SK-N-SH (cell line): ENCODE measurements around the gene FASTK. TPM values are rescaled to one million over a fixed set of nuclear protein-coding genes. Genes with fewer than 3 reads are reported as not detected.

Experiments used
- CTCF ChIA-PET: fragments of 300-600, 350-600 bp; formaldehyde crosslinking; extraction: SDS; loops from one replicate; lab custom pipeline; 2021; lab: Yijun Ruan, JAX
- POLR2A ChIA-PET: fragments of 350-600 bp; sonication (Branson Sonifier 250); formaldehyde crosslinking; extraction: SDS; loops from one replicate; lab custom pipeline; 2020; ENCODE audit warnings: antibody characterized with exemption, inconsistent platforms; lab: Yijun Ruan, JAX
- DNase-seq: peaks from one replicate; pipeline ENCODE4 v3.0.0; 2012
- H2AFZ ChIP-seq: fragments of 200-600 bp; sonication (generic); 2 replicates; pipeline ENCODE4 v1.8.1; 2016; ENCODE audit warnings: antibody characterized with exemption, mild to moderate bottlenecking, low read depth
- H3F3A ChIP-seq: fragments of 200-600 bp; sonication (generic); replicated peaks from 2 replicates; pipeline ENCODE3; 2016; ENCODE audit warnings: antibody characterized with exemption, mild to moderate bottlenecking; ENCODE audit not compliant: insufficient read depth
- H3K27ac ChIP-seq, 2 experiments: fragments of 200-500 bp in 1 of 2; fragments of 200-600 bp in 1 of 2; sonication (Bioruptor generic) in 1 of 2; sonication (generic), shearing (Covaris generic) in 1 of 2; 2 replicates each; pipeline versions ENCODE4 v1.5.1 to v1.6.1; 2014 to 2016; ENCODE audit warnings: low read depth in 2 of 2, inconsistent platforms in 1 of 2, low read length in 1 of 2, mild to moderate bottlenecking in 1 of 2, mixed read lengths in 1 of 2
- H3K27me3 ChIP-seq: fragments of 200-600 bp; sonication (generic), shearing (Covaris generic); 2 replicates; pipeline ENCODE4 v1.6.1; 2016; ENCODE audit warnings: mixed run types; ENCODE audit not compliant: insufficient read depth
- H3K36me3 ChIP-seq, 2 experiments: fragments of 200-500 bp in 1 of 2; fragments of 200-600 bp in 1 of 2; sonication (Bioruptor generic) in 1 of 2; sonication (generic) in 1 of 2; replicated peaks in 1 of 2; 2 replicates each; pipeline versions ENCODE3 to v1.5.1; 2014 to 2016; ENCODE audit warnings: low read length in 1 of 2, mild to moderate bottlenecking in 1 of 2; ENCODE audit not compliant: insufficient read depth in 2 of 2, control insufficient read depth in 1 of 2
- H3K4me1 ChIP-seq, 2 experiments: fragments of 200-500 bp in 1 of 2; fragments of 200-600 bp in 1 of 2; sonication (Bioruptor generic) in 1 of 2; sonication (generic), shearing (Covaris generic) in 1 of 2; 2 replicates each; pipeline versions ENCODE4 v1.5.1 to v1.6.1; 2014 to 2016; ENCODE audit warnings: low read depth in 1 of 2, low read length in 1 of 2, mixed run types in 1 of 2; ENCODE audit not compliant: insufficient read depth in 2 of 2, control insufficient read depth in 1 of 2
- H3K4me2 ChIP-seq: fragments of 200-600 bp; sonication (generic), shearing (Covaris generic); 2 replicates; pipeline ENCODE4 v1.6.1; 2017; ENCODE audit warnings: mixed run types
- H3K4me3 ChIP-seq, 2 experiments: fragments of 200-500 bp in 1 of 2; fragments of 200-600 bp in 1 of 2; sonication (Bioruptor generic) in 1 of 2; sonication (generic), shearing (Covaris generic) in 1 of 2; 2 replicates each; pipeline versions ENCODE4 v1.5.1 to v1.8.1; 2014 to 2016; ENCODE audit warnings: low read depth in 2 of 2, inconsistent platforms in 1 of 2, low read length in 1 of 2, mild to moderate bottlenecking in 1 of 2, mixed read lengths in 1 of 2, moderate library complexity in 1 of 2
- H3K79me2 ChIP-seq: fragments of 200-600 bp; sonication (generic); 2 replicates; pipeline ENCODE4 v1.8.1; 2017; ENCODE audit warnings: mild to moderate bottlenecking; ENCODE audit not compliant: insufficient read depth
- H3K9ac ChIP-seq: fragments of 200-600 bp; sonication (generic); 2 replicates; pipeline ENCODE4 v1.6.1; 2017; ENCODE audit warnings: mixed run types
- H3K9me2 ChIP-seq: fragments of 200-600 bp; sonication (generic); 2 replicates; pipeline ENCODE4 v1.6.1; 2017; ENCODE audit warnings: mixed run types
- H3K9me3 ChIP-seq: fragments of 200-600 bp; sonication (generic); 2 replicates; pipeline ENCODE4 v1.6.1; 2017; ENCODE audit warnings: mixed run types, mild to moderate bottlenecking, moderate library complexity
- H4K20me1 ChIP-seq: fragments of 200-600 bp; sonication (generic); 2 replicates; pipeline ENCODE4 v1.6.1; 2017; ENCODE audit warnings: mild to moderate bottlenecking, mixed run types; ENCODE audit not compliant: insufficient read depth
- CHD2 ChIP-seq: fragments of 150-350 bp; IDR thresholded peaks from 2 replicates; pipeline ENCODE4 v1.6.1; 2018; ENCODE audit warnings: low read length; ENCODE audit not compliant: partially characterized antibody
- CTCF ChIP-seq: fragments of 200-600 bp; sonication (generic); IDR thresholded peaks from 2 replicates; pipeline ENCODE4 v1.6.1; 2017; ENCODE audit warnings: antibody characterized with exemption, mild to moderate bottlenecking, moderate library complexity
- EZH2phosphoT487 ChIP-seq: fragments of 200-600 bp; sonication (generic); IDR thresholded peaks from 2 replicates; pipeline ENCODE4 v1.6.1; 2017; ENCODE audit warnings: low read depth, mixed run types, mild to moderate bottlenecking, antibody characterized with exemption, moderate library complexity, borderline replicate concordance
- FOSL2 ChIP-seq: IDR thresholded peaks from 2 replicates; pipeline ENCODE4 v1.4.0; 2012; ENCODE audit warnings: low read depth, mild to moderate bottlenecking, moderate library complexity, borderline replicate concordance
- FOXM1 ChIP-seq: IDR thresholded peaks from 2 replicates; pipeline ENCODE4 v1.4.0; 2012; ENCODE audit warnings: low read depth, mild to moderate bottlenecking
- GABPA ChIP-seq: IDR thresholded peaks from 2 replicates; pipeline ENCODE4 v1.4.0; 2012; ENCODE audit warnings: low read depth, mild to moderate bottlenecking
- GATA2 ChIP-seq: sonication (generic); formaldehyde crosslinking; IDR thresholded peaks from 2 replicates; pipeline ENCODE4 v1.5.0; 2020; ENCODE audit warnings: mild to moderate bottlenecking, missing genetic modification reagents
- IRF3 ChIP-seq: fragments of 150-350 bp; IDR thresholded peaks from 2 replicates; pipeline ENCODE4 v1.6.1; 2016; ENCODE audit warnings: mild to moderate bottlenecking, low read depth, low read length
- JUND ChIP-seq: IDR thresholded peaks from 2 replicates; pipeline ENCODE4 v1.4.0; 2012
- MEF2A ChIP-seq: IDR thresholded peaks from 2 replicates; pipeline ENCODE4 v1.4.0; 2012; ENCODE audit warnings: low read depth, borderline replicate concordance
- NRF1 ChIP-seq: IDR thresholded peaks from 2 replicates; pipeline ENCODE4 v1.6.1; 2012; ENCODE audit warnings: low read depth, mild to moderate bottlenecking, low read length
- POLR2AphosphoS5 ChIP-seq: IDR thresholded peaks from 2 replicates; pipeline ENCODE4 v1.6.1; 2012; ENCODE audit warnings: low read depth, low read length
- RXRA ChIP-seq: IDR thresholded peaks from 2 replicates; pipeline ENCODE4 v1.4.0; 2012; ENCODE audit warnings: low read depth, mild to moderate bottlenecking, borderline replicate concordance
- USF2 ChIP-seq: fragments of 150-350 bp; IDR thresholded peaks from 2 replicates; pipeline ENCODE4 v1.6.1; 2017; ENCODE audit warnings: antibody characterized with exemption, low read length, low read depth, borderline replicate concordance
- YY1 ChIP-seq: IDR thresholded peaks from 2 replicates; pipeline ENCODE4 v1.4.0; 2012; ENCODE audit warnings: low read depth, mild to moderate bottlenecking
- WGBS: methylation state at CpG from one replicate; pipeline ENCODE4 v1.1.6; 2017; ENCODE audit warnings: low lambda C conversion rate; 5-methylcytosine and 5-hydroxymethylcytosine counted together
- polyA plus RNA-seq, 3 experiments: library from polyadenylated mRNA; depleted of rRNA; stranded (reverse); fragments of >200 nt; gene quantifications; 2 replicates each; pipeline ENCODE4 v1.2.3, GENCODE V29; 2012
- TF ChIP-seq, protein P1 (sequence below): IDR thresholded peaks from 2 replicates; pipeline ENCODE4 v1.6.1; 2012; ENCODE audit warnings: mild to moderate bottlenecking, low read depth, low read length, moderate library complexity

Gene FASTK
- polyA plus RNA-seq, 1 of the 3 experiments (the other 2 are of a cell fraction): 125 TPM

DNA sequence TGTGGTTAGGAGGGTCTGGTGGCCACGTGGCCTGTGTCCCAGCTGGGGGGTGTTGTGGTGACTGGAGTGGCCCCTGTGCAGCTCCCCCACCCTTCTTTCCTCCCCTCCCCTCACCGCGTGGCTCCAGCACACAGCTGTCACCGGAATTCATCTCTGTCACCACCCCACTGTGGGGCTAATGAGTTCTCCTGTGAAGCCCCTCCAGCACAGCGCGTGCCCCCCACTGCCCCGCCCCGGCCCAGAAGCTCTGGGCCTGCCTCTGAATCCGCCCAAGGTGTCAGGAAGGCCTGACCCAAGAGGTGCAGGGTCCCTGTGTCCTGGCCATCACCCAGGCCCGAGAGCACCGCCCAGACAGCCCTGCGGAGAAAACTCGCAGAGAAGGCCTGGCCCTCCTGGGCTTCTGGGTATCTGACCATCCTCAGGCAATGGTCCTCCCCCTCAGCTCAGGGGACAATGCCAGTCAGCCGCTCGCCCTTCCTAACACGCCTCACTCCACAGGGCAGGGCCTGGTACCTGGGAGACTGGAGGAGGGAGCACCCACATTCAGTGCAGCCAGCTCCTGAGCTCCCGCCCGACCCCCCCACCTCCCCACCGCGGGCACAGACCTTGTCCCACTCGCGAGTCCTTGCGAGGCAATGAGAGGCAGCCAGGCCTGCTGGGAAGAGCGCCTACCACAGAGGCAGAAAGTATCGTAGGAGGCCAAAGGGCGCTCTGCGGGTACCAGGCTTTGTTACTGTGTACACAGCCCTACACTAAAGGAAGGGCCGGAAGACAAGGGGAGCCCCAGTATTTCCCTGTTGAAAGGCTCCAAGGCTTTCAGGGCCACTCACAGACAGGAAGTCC, 48.7 kb upstream of the FASTK start:
- Histone ChIP-seq H3K36me3 (peaks cover 27 to 88% of the 10 kb centered on the region in 2 experiments), H3K9me2 (no peaks in the 10 kb centered on the region), H3K79me2 (peaks cover 15% of the 10 kb centered on the region; the same call in 1 of the 2 replicates), H4K20me1 (peaks cover 21% of the 10 kb centered on the region), H2AFZ (no peak overlapping the region), H3F3A (no peaks in the 10 kb centered on the region), H3K27ac (no peak overlapping the region), H3K4me2 (no peak overlapping the region), H3K9me3 (no peaks in the 10 kb centered on the region), H3K27me3 (no peaks in the 10 kb centered on the region), H3K4me3 (no peak overlapping the region), H3K4me1 (peaks cover 0 to 34% of the 10 kb centered on the region in 2 experiments; a peak in 1 of 4 replicates), H3K9ac (no peak overlapping the region)
- 95% methylated on average over 22 of the region's 28 CpGs for WGBS
- CTCF ChIA-PET: interaction anchor here (0.9 to 18.0 kb wide), 10 partner anchors 9 to 113 kb away, joined by 3 to 243 read pairs (median 5); partner anchors contain the start of gene GBX1
- TF ChIP-seq MEF2A: no peak
- no peak for TF ChIP-seq GABPA
- TF ChIP-seq YY1: no peak
- TF ChIP-seq FOXM1: no peak
- no peak for TF ChIP-seq CHD2
- no peak for TF ChIP-seq CTCF
- no peak for TF ChIP-seq JUND
- TF ChIP-seq FOSL2: no peak
- no peak for TF ChIP-seq GATA2 (CRISPR knock-in tag)
- TF ChIP-seq IRF3: no peak
- DNase-seq: no peak
- POLR2A ChIA-PET: no interaction called here

GRCh38 chr7:151128716-151129115, 48.1 kb upstream of the FASTK start:
- Histone ChIP-seq H3K9ac (no peak overlapping the region), H2AFZ (no peak overlapping the region), H3K4me2 (no peak overlapping the region), H3K9me2 (no peaks in the 10 kb centered on the region), H3K4me3 (no peak overlapping the region), H3K79me2 (peaks cover 18% of the 10 kb centered on the region; the same call in 1 of the 2 replicates), H3K36me3 (peaks cover 30 to 87% of the 10 kb centered on the region in 2 experiments), H3K4me1 (peaks cover 0 to 34% of the 10 kb centered on the region in 2 experiments; a peak in 1 of 4 replicates), H4K20me1 (peaks cover 24% of the 10 kb centered on the region), H3K9me3 (no peaks in the 10 kb centered on the region), H3F3A (no peaks in the 10 kb centered on the region), H3K27me3 (no peaks in the 10 kb centered on the region), H3K27ac (no peak overlapping the region)
- ChIA-PET CTCF (interaction anchor here (0.9 to 18.0 kb wide), 7 partner anchors 9 to 114 kb away, joined by 3 to 243 read pairs (median 12); partner anchors contain the start of gene GBX1), POLR2A (no interaction called here)
- DNase-seq: no peak
- WGBS: 99% methylated on average over 8 of the region's 8 CpGs
- TF ChIP-seq RXRA (no peak), POLR2AphosphoS5 (no peak), FOSL2 (no peak), NRF1 (no peak), FOXM1 (no peak), YY1 (no peak), IRF3 (no peak), USF2 (no peak), GABPA (no peak), EZH2phosphoT487 (no peak)
- TF ChIP-seq, protein P1, sequence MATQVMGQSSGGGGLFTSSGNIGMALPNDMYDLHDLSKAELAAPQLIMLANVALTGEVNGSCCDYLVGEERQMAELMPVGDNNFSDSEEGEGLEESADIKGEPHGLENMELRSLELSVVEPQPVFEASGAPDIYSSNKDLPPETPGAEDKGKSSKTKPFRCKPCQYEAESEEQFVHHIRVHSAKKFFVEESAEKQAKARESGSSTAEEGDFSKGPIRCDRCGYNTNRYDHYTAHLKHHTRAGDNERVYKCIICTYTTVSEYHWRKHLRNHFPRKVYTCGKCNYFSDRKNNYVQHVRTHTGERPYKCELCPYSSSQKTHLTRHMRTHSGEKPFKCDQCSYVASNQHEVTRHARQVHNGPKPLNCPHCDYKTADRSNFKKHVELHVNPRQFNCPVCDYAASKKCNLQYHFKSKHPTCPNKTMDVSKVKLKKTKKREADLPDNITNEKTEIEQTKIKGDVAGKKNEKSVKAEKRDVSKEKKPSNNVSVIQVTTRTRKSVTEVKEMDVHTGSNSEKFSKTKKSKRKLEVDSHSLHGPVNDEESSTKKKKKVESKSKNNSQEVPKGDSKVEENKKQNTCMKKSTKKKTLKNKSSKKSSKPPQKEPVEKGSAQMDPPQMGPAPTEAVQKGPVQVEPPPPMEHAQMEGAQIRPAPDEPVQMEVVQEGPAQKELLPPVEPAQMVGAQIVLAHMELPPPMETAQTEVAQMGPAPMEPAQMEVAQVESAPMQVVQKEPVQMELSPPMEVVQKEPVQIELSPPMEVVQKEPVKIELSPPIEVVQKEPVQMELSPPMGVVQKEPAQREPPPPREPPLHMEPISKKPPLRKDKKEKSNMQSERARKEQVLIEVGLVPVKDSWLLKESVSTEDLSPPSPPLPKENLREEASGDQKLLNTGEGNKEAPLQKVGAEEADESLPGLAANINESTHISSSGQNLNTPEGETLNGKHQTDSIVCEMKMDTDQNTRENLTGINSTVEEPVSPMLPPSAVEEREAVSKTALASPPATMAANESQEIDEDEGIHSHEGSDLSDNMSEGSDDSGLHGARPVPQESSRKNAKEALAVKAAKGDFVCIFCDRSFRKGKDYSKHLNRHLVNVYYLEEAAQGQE: no peak
